ENCODE data around the gene GSG1. TPM values are rescaled to one million over a fixed set of nuclear protein-coding genes. Genes with fewer than 3 reads are reported as not detected.

Gene GSG1
- total RNA-seq, 1 donor from 2014 or later = not detected

GRCh38 chr12:13120413-13120812 is 16.9 kb upstream of the GSG1 start:
- TF ChIP-seq CTCF (IDR thresholded peaks at IDR 0.05; ENCODE audit: unreplicated experiment) = no peak
- Mint-ChIP-seq H3K4me3 (no peak overlapping the region), H3K4me1 (peaks cover 22% of the 10 kb centered on the region), H3K27me3 (ENCODE audit: low read depth) (no peaks in the 10 kb centered on the region), H3K9me3 (peaks cover 5% of the 10 kb centered on the region), H3K27ac (no peak overlapping the region), H3K36me3 (no peaks in the 10 kb centered on the region)
- no peak for DNase-seq (ENCODE audit: low spot score in 2 of 2, unreplicated experiment in 2 of 2)

GRCh38 chr12:13119826-13120225 is 16.4 kb upstream of the GSG1 start:
- DNase-seq (ENCODE audit: low spot score in 2 of 2, unreplicated experiment in 2 of 2) = no peak
- no peak overlapping the region for H3K27ac Mint-ChIP-seq
- no peaks in the 10 kb centered on the region for H3K27me3 Mint-ChIP-seq (ENCODE audit: low read depth)
- peaks cover 19% of the 10 kb centered on the region for H3K4me1 Mint-ChIP-seq
- peaks cover 5% of the 10 kb centered on the region for H3K9me3 Mint-ChIP-seq
- H3K4me3 Mint-ChIP-seq = no peak overlapping the region
- no peaks in the 10 kb centered on the region for H3K36me3 Mint-ChIP-seq
- TF ChIP-seq CTCF (IDR thresholded peaks at IDR 0.05; ENCODE audit: unreplicated experiment) = no peak

- peaks cover 5% of the 10 kb centered on the region for H3K9me3 Mint-ChIP-seq
- H3K4me1 Mint-ChIP-seq = peaks cover 29% of the 10 kb centered on the region
- DNase-seq (ENCODE audit: low spot score in 2 of 2, unreplicated experiment in 2 of 2) = no peak
- TF ChIP-seq CTCF (IDR thresholded peaks at IDR 0.05; ENCODE audit: unreplicated experiment) = no peak
- no peak overlapping the region for H3K4me3 Mint-ChIP-seq
- H3K36me3 Mint-ChIP-seq = no peaks in the 10 kb centered on the region
- no peaks in the 10 kb centered on the region for H3K27me3 Mint-ChIP-seq (ENCODE audit: low read depth)
- H3K27ac Mint-ChIP-seq = no peak overlapping the region
Measured at GRCh38 chr12:13117029-13117428, 13.6 kb upstream of the GSG1 start.

- Mint-ChIP-seq H3K27me3 (ENCODE audit: low read depth) (no peaks in the 10 kb centered on the region), H3K36me3 (no peaks in the 10 kb centered on the region), H3K4me1 (peaks cover 29% of the 10 kb centered on the region), H3K27ac (peak overlapping the region; percentile 7), H3K4me3 (no peak overlapping the region), H3K9me3 (peaks cover 7% of the 10 kb centered on the region)
- TF ChIP-seq CTCF (IDR thresholded peaks at IDR 0.05; ENCODE audit: unreplicated experiment) = no peak
- DNase-seq (ENCODE audit: low spot score in 2 of 2, unreplicated experiment in 2 of 2) = no peak
Measured at GRCh38 chr12:13116259-13116658, 12.8 kb upstream of the GSG1 start.

GRCh38 chr12:13114251-13115052 is 11.0 kb upstream of the GSG1 start:
- DNase-seq (ENCODE audit: low spot score in 2 of 2, unreplicated experiment in 2 of 2) = no peak
- TF ChIP-seq CTCF (IDR thresholded peaks at IDR 0.05; ENCODE audit: unreplicated experiment) = no peak
- H3K4me3 Mint-ChIP-seq = peak overlapping the region; percentile 48
- peak overlapping the region; percentile 97 for H3K27ac Mint-ChIP-seq
- peaks cover 29% of the 10 kb centered on the region for H3K4me1 Mint-ChIP-seq
- H3K36me3 Mint-ChIP-seq = no peaks in the 10 kb centered on the region
- peaks cover 15% of the 10 kb centered on the region for H3K9me3 Mint-ChIP-seq
- H3K27me3 Mint-ChIP-seq (ENCODE audit: low read depth) = no peaks in the 10 kb centered on the region
